GM19438 (cell line): ENCODE results near the gene TLL2.

Experiments used
- ATAC-seq: cut with Tn5 transposase; IDR thresholded peaks from one replicate; pipeline ENCODE4 v1.9.1; 2021; ENCODE audit warnings: low read depth; ENCODE audit not compliant: unreplicated experiment

Gene TLL2

DNA sequence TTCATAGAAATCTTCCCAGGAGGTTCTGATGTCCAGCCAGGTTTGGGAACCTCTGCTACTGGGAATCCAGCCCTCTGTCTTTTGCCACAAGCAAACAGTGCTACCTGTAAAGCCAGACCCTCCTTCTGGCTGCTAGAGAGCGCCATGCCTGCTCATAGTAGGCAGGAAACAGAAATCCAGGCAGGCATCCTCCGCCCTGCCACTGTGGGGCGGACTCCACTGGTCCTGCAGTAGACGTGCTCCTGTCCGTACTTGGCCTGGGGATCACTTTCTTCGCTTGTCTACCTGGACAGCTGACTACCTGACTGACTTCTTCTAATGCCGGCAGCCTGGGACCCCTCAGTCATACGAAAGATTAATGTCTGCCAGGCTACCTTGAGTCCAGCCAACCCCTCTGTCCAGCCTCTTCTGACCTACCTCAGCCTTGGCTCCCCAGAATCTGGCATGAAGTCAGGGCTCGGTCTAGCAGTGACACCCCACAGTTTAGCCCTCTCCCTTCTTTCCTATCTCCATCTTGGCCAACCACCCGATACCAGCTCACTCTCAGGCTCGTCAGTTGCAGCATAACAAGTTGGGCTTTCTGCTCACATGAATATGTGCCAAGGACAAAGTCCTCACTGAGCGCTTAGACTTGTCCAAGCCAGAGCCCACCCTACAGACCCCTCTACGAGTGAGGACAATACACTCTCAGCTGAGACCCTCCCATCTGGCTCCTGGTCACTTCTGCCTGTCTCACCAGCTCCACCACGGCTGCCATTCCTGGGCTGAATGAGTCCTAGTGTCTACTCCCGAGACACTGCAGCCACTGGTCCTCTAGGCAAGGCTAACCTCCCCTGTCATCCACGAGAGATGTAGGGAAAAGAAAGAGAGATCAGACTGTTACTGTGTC lies 111.1 kb downstream of the TLL2 start:
- ATAC-seq = no peak

DNA sequence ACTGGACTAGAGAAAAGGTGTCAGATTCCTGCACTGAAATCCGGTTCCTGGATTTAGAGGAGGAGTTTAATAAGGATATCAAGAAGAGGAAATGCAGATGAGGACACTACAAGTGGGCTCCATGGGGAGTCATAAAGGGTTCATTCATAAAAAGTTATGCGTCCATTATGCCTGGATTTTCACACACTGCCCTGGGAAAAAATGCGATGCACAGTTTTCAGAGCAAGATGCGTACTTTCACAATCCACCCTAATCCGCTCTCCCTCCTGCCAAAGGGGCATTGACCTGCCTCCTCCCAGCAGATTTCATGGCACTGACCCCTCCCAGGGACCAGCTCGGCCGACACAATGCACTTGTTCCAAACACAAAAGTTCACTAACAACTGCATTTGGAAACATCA lies 112.7 kb downstream of the TLL2 start:
- ATAC-seq = no peak

DNA sequence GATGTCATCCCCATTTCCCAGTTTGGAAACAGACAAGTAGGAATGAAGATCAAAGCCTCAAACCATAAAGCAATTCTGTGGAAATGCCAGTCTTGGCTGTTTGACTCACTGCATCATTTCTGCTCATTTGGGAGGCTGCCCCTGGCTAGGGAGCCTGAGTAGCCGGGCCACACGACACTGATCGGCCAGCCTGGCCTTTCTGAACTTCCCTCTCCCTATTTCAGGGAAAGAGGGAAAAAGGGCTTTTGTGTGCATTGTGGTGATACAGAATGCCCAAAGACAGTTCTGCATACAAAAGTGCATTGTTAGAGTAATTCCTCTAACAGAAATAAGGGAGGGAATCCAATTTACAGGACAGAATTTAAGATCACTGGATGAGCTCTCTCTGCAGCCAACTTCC lies 113.3 kb downstream of the TLL2 start:
- ATAC-seq = no peak

DNA sequence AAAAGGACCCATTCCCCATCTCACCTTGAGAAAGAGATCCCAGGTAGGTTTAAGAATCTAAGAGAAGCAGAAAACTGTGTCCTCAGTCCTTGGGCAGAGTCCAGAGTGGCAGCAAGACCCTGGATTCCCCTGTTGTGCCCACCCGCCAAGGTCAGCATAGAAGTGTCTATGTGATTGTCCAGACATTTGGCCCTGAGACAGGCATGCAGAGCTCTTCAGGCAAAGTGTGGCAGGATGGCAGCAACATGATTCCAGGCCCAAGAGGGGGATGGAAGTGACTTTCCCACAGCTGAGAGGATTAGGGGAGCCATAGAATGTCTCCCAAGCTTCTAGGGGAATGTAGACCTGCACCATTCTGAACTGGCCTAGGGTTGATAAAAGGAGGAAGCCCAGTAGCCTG lies 115.8 kb downstream of the TLL2 start:
- ATAC-seq = no peak

DNA sequence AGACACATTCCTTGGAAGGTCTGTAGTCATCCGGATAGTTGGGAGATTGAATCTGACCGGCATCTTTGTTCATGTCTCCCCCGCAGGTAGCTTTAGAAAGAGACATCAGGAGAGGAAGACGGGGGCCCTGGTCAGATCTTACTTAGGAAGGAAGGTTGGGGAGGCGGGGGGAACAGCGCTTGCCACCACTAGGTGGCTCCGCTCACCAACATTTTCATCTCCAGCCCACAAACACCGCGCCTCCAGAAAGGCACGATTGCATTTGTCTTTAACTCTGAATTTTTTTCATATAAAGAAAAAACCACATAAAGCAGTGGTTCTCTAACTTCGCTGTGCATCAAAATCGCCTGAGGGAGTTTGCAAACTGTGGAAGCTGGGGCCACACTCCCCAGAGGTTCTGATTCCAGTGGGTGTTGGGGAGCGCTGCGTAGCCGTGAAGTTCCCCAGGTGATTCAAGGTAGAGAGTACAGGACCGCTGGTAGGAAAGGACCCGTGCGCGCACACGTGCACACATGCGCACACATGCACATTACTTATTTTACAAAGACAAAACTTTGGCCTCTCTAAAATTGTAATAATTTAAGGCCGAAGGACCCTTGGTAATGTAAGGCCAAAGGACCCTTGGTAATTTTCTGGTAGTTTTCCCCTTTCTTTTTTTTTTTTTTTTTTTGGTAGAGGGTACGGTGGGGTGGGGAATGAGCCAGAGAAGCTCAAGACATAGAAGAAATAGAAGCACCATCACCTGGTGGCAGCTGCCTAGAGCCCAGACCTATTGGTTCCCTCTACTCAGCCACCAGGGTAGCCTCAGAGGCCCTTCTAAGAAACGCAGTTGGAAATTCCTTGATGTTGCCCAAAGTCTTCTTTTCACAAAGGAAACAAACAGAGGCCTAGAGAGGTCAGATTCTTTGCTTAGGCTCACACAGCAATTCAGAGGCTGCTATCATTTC lies 117.5 kb downstream of the TLL2 start:
- ATAC-seq = no peak

DNA sequence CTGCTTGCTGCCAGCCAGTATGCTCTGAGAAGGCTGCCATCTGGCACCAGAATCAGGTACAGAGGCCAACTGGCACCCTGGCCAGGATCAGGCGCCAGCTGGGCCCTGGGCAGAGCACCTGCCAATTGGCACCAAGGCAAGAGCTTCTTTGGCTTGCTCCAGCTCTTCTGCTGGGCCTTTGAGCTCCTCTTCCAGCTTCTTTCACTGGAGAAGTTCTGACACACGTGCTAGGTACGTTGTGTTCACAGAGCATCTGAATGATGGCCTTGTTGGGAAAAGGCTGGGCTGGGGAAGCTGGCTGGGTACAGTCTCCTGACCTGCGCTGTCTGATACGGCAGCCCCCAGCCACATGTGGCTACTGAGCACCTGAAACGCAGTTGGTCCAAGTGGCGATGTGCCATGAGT lies 123.3 kb downstream of the TLL2 start:
- ATAC-seq = no peak

DNA sequence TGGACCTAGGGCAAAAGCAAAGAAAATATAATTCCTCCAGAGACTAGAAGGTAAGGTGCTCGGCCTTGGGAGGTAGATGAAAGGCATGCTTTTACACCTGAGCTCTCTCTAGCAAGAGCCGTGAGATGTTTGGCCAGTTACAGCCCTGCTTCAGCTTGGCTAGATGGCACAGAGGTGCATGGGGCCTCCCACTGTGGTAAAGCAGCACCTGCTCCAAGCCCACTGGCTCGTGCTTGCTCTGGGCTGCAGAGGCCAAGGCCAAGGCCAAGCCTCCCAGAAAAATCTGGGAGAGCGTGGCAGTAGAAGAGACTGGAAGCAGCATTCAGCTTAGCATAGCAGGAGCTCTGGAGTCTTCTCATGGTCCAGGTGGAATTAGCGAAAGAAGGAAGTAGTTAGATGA lies 123.9 kb downstream of the TLL2 start:
- no peak for ATAC-seq

DNA sequence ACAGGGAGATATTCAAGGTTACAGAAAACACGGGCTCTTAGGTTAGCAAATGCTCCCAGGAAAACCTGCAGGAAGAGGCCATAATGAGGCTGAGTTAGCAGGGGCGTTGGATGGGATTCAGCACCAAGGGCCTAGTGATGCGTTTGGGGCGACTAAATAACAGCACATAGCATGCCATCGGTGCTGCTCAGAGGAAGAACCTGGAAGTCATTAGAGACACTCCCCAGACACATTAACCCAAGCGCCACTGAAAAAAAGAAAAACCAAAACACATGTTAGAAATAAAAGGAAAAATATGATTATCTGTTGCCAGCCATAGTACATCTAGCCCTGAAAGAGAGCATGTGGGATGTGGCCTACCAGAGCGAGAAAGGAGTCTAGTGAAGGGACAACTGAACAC lies 126.1 kb downstream of the TLL2 start:
- no peak for ATAC-seq

DNA sequence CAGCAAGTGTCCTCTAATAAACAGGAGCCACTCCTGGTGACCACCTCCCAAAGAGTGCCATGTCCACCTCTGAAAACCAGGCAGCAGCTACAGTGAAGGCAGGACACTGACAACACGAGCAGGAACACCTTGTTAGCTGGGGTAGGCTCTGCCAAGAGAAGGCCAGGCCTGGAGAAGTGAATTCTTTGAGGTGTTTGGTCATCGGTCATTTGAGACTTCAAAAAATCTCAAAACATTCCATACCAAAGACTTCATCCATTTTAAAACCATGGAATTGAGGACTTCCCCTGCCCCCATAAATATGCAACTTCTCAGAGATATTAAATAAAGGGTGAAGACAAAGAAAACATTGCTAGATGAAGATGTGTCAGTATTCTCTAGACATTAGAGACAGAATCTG lies 126.6 kb downstream of the TLL2 start:
- ATAC-seq = no peak

DNA sequence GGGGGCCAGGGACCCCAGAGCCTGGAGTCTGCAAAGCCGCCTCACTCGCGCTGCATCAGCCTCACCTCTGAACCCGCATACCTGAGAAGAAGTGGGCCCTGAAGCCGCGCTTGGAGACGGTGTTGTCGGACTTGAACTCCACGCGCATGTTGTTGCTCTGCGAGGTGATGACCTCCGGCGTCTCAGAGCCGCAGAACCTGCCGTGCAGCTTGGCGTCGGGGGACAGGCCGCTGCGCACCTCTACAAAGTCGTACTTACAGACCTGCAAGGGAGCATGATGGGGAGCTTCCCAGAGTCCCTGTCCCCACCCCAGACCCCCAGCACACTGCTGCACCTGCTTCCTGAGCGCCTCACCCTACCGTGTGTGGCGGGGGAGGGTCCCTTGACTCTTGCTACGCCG lies 129.2 kb downstream of the TLL2 start:
- ATAC-seq = no peak

DNA sequence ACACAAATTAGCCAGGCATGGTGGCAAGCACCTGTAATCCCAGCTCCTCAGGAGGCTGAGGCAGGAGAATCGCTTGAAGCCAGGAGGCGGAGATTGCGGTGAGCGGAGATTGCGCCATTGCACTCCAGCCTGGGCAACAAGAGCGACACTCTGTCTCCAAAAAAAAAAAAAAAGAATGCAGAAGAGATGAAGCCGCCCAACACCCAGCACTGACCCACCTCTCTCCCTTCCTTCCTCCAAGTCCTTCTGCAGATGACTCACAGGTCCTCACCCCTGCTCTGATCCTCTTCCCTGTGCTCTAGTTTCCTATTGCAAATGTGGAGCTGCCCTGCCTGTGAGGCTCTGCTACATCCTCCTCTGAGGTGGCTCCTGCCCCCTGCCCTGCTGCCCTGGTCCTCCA lies 132.9 kb downstream of the TLL2 start:
- no peak for ATAC-seq

DNA sequence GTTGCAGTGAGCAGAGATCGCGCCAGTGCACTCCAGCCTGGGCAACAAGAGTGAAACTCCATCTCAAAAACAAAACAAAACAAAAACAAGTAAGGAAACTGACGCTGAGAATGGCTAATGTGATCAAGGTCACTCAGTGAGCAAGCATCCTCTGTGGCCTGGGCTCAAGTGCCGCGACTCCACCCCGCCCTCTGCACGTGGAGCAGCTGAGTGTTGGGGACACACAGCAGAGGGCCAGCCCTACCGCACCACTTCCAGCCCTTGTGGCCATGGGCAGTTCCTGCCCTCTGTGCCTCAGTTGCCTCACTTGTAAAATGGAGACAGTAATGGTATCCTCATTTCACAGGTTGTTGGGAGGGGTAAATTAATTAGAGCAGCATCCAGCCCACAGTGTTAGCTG lies 134.0 kb downstream of the TLL2 start:
- no peak for ATAC-seq

DNA sequence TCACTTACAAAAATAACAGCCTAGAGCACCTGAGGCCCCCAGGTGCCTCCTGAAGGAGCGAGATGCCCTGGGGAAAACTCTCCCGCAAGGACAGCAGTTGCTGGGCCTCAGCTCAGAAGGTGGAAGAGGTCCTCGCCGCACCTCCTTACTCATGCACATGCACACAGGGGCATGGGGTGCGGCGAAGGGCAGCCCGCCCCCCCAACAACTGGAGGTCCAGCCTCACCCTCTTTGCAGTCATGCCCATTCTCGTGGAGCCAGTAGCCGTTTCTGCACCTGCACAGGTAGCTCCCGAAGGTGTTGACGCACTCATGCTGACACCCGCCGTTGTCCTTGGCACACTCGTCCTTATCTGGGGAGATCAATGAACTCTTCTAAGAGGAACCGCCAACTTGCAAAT lies 135.0 kb downstream of the TLL2 start:
- no peak for ATAC-seq

DNA sequence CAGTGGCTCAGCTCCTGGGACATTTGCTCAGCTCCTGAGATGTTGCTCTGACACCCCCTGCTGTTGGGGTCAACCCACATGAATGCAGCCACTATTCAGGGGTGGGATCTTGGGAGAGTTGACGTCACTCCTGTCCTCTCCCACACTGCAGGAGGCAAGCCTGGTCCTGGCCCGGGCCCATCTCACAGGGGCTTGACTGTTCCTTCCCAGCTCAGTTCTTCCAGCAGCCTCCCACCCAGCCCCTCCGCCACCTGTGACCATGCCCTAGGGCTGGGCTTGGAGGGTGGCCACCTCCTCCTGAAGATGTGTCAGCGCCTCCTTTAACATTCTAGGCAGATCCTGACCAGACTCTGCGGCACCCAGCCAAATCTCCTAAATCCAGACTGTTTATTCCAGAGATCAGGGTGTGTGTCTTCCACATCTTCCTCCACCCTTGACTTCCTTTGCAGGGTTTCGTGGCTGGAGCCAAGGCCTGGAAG lies 135.9 kb downstream of the TLL2 start:
- no peak for ATAC-seq

DNA sequence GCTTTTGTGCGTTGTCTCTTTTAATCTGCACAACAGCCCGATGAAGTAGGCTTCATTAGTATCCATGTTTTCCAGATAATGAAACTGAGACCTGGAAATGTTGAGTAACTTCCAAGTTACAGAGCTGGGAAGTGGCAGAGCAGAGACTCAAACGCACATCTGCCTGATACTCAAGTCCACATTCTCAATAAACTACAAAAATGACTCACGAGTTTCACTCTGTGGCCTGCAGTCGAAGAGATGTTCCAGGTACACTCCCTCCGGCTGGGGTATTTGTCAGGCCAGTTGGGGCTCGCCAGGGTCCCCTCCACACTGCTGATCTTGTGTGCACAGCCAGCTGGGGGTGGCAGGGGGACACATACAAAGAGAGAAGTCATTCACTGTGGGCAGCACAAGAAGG lies 137.2 kb downstream of the TLL2 start:
- no peak for ATAC-seq

DNA sequence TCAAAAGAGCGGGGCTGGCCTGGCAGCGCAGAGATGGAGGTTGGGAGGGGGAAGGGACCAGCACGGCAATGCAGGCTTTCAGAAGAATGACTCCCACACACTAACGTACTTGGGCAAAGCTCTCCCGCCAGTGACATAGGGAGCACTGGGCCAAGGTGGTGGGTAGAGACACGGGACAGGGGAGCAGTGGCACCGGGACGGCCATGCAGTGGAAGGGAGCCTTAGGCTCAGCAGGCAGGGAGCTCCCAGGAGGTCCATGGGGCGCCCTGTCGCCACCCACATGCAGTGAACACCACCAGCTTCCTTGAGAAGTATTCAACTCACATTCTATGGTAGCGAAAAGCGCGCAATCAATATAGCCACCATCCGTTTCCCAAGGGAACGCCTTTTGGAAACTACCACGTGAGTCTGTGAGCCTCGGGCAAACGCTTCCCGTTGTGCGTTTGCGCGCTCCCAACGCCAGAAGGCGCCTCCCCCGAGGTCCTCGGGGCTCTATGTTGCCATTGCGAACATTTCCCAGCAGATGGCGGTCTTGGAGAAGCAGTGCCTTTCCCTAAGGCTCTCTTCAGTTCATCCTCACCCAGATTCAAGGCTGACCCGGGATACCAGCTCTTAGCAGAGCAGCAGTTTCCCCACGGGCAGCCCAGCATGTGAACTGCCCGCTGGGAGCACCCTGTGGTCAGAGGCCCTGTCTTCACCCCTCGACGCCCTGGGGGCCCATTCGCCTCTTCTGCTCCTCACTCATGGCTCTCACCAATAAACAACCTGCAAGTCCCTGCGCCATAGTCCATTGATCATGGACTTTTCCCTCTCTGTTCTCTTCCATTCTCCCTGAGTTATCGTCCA lies 138.5 kb downstream of the TLL2 start:
- peak; percentile 78 for ATAC-seq

DNA sequence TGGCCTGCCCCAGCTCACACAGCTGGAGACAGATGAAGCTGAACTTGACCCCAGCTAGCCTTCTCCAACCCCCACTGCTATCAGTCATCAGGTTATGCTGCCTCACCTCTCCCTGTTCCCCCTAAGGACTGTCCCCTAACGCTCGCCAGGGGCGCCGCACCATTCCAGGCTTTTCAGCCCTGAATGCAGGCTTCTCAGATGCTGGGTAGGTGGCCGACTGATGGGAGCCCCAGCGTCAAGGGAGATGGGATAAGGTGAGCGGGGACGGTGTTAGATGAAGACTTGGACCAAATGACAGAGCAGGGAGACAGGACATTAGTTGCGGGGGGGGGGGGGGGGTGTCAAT lies 139.1 kb downstream of the TLL2 start:
- ATAC-seq = no peak

DNA sequence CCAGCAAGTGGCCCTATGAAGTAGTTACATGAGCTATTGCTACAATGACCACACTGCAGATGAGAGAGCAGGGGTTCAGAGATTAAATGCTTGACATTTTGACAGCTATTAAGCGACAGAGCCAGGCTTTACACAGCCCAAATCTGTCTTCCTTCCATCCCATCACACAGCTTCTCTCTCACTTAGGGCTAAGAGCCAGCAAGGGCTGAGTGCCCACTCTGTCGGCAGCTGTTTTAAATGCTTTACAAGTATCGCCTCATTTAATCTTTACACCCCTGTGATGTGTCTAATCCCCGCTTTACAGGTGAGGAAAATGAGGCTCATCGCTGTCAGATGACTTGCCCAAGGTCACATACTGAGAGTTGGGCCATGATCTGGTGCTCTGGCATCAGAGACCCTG lies 139.7 kb downstream of the TLL2 start:
- no peak for ATAC-seq

DNA sequence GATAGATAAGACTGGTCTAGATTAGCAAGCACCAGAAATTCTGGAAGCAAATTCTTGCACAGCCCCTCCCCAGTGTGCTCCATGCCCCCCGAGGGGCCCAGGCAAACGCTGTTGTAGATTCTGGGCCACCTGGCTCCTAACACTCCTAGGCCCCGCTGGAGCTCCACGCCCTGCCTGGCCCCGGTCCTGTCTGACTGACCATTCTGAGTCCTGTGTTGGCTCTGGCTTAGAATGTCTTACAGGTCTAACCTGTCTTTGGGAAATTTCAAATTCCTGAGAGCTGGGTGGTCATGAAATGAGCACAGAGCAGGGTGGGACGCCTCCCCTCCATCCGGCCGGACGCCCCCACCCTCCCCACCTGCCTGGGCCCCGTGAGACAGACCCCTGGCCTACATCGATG lies 142.4 kb downstream of the TLL2 start:
- ATAC-seq = no peak

DNA sequence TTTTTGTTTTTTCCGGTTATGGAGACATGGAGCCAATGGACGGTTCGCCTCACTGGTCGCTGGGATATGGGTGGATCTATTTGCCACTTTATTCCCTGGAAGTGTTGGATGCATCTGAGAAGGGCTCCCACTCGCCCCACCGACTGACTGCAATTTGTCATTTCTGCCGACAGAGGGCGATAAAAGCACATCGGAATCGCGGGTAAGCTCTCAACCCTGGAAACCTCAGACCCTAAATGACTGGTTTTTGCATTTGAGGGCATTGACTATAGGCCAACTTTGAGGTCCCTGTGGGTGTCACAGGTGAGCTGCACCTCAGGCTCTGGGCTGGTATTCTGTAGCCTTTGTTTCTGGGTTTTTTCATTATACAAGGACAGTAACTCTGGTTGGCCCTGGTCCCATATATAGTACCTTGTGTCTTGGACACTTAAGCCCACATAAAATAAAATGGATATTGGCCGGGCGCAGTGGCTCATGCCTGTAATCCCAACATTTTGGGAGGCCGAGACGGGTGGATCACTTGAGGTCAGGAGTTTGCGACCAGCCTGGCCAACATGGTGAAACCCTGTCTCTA lies 143.1 kb downstream of the TLL2 start:
- no peak for ATAC-seq
